Heart left ventricle (tissue), 16 donors: ENCODE results near the gene NOL3. TPM values are rescaled to one million over a fixed set of nuclear protein-coding genes. Genes with fewer than 3 reads are reported as not detected.

Source experiments
- ATAC-seq, 4 donors: fragments of 200-7000 bp; cut with Tn5 transposase; one replicate each; pipeline ENCODE4 v1.9.1; 2020 to 2022; ENCODE audit warnings: moderate library complexity in 4 of 4, mild to moderate bottlenecking in 3 of 4, moderate number of reproducible peaks in 1 of 4
- DNase-seq, 5 donors: peaks; one replicate each; pipeline ENCODE4 v3.0.0-alpha.2; 2020
- H3K27ac ChIP-seq, 12 donors: fragments of 200-600 bp; sonication (generic) in 4 of 12; one replicate each; pipeline versions ENCODE4 v1.5.0 to v1.8.0; 2016 to 2022; ENCODE audit warnings: mild to moderate bottlenecking in 2 of 12
- H3K27me3 ChIP-seq, 9 donors: fragments of 200-600 bp; sonication (generic) in 2 of 9; one replicate each; pipeline versions ENCODE4 v1.5.1 to v1.8.0; 2016 to 2022; ENCODE audit warnings: mild to moderate bottlenecking in 3 of 9
- H3K36me3 ChIP-seq, 9 donors: fragments of 200-600 bp; sonication (generic) in 2 of 9; one replicate each; pipeline versions ENCODE4 v1.5.0 to v1.8.0; 2018 to 2022; ENCODE audit warnings: mild to moderate bottlenecking in 2 of 9
- H3K4me1 ChIP-seq, 12 donors: fragments of 200-600 bp; sonication (generic) in 4 of 12; one replicate each; pipeline versions ENCODE4 v1.5.0 to v1.8.0; 2016 to 2022; ENCODE audit warnings: mild to moderate bottlenecking in 3 of 12
- H3K4me3 ChIP-seq, 12 donors: fragments of 200-600 bp; sonication (generic) in 4 of 12; one replicate each; pipeline versions ENCODE4 v1.5.0 to v1.8.0; 2017 to 2022; ENCODE audit warnings: mild to moderate bottlenecking in 9 of 12, moderate library complexity in 4 of 12
- H3K9me3 ChIP-seq, 12 donors: fragments of 200-600 bp; sonication (generic) in 4 of 12; one replicate each; pipeline versions ENCODE4 v1.5.0 to v1.8.0; 2016 to 2022; ENCODE audit warnings: mild to moderate bottlenecking in 1 of 12
- CTCF ChIP-seq, 12 donors: fragments of 200-600 bp; sonication (generic) in 4 of 12; IDR thresholded peaks; one replicate each; pipeline versions ENCODE4 v1.5.0 to v1.8.0; 2018 to 2022; ENCODE audit warnings: antibody characterized with exemption in 12 of 12, mild to moderate bottlenecking in 5 of 12
- POLR2A ChIP-seq, 2 donors: fragments of 450-650 bp; IDR thresholded peaks; one replicate each; pipeline ENCODE4 v1.6.1; 2017; ENCODE audit warnings: antibody characterized with exemption in 2 of 2, mild to moderate bottlenecking in 2 of 2, moderate library complexity in 2 of 2
- WGBS, 4 donors: extraction: QIAGEN DNeasy Blood & Tissue Kit in 2 of 4; methylation state at CpG; one replicate each; pipeline versions ENCODE4 v1.1.5 to v1.1.7; 2013 to 2018; 5-methylcytosine and 5-hydroxymethylcytosine counted together
- intact Hi-C, 10 donors: fragments of 100-400 bp; cut with DNase I; formaldehyde crosslinking; loops; one replicate each; pipeline versions ENCODE4 v1.11.1 to v1.14.2; 2022
- polyA plus RNA-seq, 2 donors: library from polyadenylated mRNA; stranded (reverse); fragments of 200-250 nt; gene quantifications; one replicate each; pipeline ENCODE4 v1.2.3, GENCODE V29; 2013
- total RNA-seq, 9 donors: library from RNA; depleted of rRNA in 2 of 9; stranded (reverse); fragments of >200 nt in 2 of 9; fragmentation: NEBNext Ultra II Directional in 3 of 9; extraction: Animal tissue kit (Norgen Biotek cat#: 25700) in 3 of 9; gene quantifications; one replicate each; pipeline versions ENCODE4 v1.1.0 to v1.2.4, GENCODE V29; 2016 to 2023
- donor health status: ischemic (EF 13 %, LVEDD 7.1; RV severe dilation, severe dysfunction).
- donor health status: healthy with polysubstance abuse.
- donor health status: DM: no; HTN: yes; CAD: no.
- donor health status: DM: no; HTN: no; CAD: no.
- donor health status: ischemic (EF 25% LVEDD 6.9; RV normal size, moderate dysfunction).
- donor health status: ischemic (EF 25% LVEDD 5.7; RV mildly dilated, moderate dysfunction).
- donor health status: healthy.
- donor health status: DM: yes; HTN: yes; CAD: no.
- donor health status: ischemic (EF 35%, LVEDD 5.7; RV mildly dilated, moderate dysfunction).
- donor health status: nonischemic (EF 11% LVEDD 7.7; RV severe dilation, severe dysfunction).
- donor health status: DM: yes; HTN: yes; CAD: no.
- donor health status: PGD.
- donor health status: ischemic (EF 29% LVEDD 5.4; RV normal size, mild dysfunction).
- donor health status: nonischemic (EF 23%, LVEDD 6.1; RV moderate dilation, normal function).

NOL3 gene
- total and polyA plus RNA-seq, 11 donors, result 64.9 to 121 (median 85.5) TPM

GRCh38 chr16:67163999-67164558 is 6.3 kb upstream of the NOL3 start:
- 2 to 5% (median 4%) methylated on average over 27 to 33 of the region's 34 CpGs for WGBS, 4 donors
- peak in 1 of 5 donors; percentile 69 for DNase-seq
- Histone ChIP-seq H3K27ac (peak overlapping the region; percentile 59 to 86 (median 78)), H3K36me3 (no peaks in the 10 kb centered on the region), H3K4me1 (peaks cover 0 to 68% (median 50%) of the 10 kb centered on the region in 12 donors), H3K9me3 (no peaks in the 10 kb centered on the region), H3K27me3 (peaks cover 0 to 64% (median 7%) of the 10 kb centered on the region in 9 donors), H3K4me3 (peak overlapping the region in 11 of 12 donors; percentile 13 to 63 (median 52))
- no peak for TF ChIP-seq POLR2A (IDR thresholded peaks at IDR 0.05)
- no peak for TF ChIP-seq CTCF (IDR thresholded peaks at IDR 0.05)
- peak in 2 of 4 donors; percentile 2 to 10 for ATAC-seq
- intact Hi-C loops, result no loop called here

DNA sequence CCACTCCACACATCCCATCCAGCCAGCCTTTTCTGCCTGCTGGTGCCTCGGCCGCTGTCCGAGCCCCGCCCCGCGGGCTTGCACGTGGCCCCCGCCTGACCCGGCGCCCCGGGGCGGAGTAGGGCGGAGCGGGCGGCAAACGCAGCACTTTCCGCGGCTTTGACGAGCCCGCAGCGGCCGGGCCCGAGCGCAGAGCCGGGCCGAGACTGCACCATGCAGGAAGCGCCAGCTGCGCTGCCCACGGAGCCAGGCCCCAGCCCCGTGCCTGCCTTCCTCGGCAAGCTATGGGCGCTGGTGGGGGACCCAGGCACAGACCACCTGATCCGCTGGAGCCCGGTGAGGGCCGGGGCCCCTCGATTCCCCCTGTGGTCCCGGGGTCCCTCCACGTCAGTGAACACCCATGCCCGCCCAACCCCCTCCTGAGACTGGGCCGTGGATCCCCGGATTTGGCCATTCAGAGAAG is 5.7 kb upstream of the NOL3 start, which contains the start of gene HSF4:
Gene HSF4, plus strand, starts transcription at position 147 of the 463 bp plus-strand sequence. Its CDS starts 67 bp downstream, at position 214.
- Histone ChIP-seq H3K4me3 (peak within 1 kb of the TSS; percentile 10 to 63 (median 50)), H3K36me3 (no peaks in the 10 kb centered on the region), H3K4me1 (peaks cover 0 to 68% (median 53%) of the 10 kb centered on the region in 12 donors), H3K27me3 (peaks cover 0 to 64% (median 7%) of the 10 kb centered on the region in 9 donors), H3K27ac (peak within 1 kb of the TSS; percentile 60 to 86 (median 78)), H3K9me3 (no peaks in the 10 kb centered on the region)
- ATAC-seq (peak; percentile 16 to 48 (median 39)), DNase-seq (peak; percentile 71 to 84 (median 73))
- TF ChIP-seq POLR2A (IDR thresholded peaks at IDR 0.05) (peak in 1 of 2 donors; percentile 59), CTCF (IDR thresholded peaks at IDR 0.05) (no peak)
- intact Hi-C loops, result no loop called here
- WGBS, 4 donors, result 2 to 3% (median 3%) methylated on average over 19 to 41 of the region's 41 CpGs

DNA sequence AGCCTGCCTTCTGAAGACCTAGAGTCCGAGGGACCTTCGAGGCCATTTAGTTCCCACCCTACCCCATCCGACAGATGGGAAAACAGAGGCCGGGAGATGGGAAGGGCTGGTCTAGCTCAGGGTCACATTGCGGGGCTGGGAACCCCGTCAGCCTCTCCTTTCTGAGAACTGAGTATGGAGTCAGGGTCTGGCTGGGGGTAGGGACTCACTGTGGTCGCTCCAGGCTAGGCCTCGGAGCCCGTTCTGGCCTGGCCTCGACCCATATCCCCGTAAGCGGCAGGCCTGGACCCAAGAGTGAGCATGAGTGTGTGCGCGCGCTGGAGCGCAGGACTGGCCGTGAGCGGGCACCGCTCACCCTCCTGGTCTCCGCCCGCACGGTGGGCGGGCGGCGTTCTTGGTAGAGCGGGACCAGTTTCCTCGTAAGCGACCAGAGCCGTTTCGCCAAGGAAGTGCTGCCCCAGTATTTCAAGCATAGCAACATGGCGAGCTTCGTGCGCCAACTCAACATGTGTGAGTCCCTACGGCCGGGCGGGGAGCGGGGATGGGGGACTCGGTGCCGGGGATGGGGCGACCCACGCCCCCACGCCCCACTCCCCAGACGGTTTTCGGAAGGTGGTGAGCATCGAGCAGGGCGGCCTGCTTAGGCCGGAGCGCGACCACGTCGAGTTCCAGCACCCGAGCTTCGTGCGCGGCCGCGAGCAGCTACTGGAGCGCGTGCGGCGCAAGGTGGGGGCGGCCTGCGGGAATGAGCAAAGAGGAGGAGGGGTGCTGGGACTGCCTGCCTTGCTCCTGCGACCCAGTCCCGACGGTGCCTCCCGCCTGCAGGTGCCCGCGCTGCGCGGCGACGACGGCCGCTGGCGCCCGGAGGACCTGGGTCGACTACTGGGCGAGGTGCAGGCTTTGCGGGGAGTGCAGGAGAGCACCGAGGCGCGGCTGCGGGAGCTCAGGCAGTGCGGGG is 4.9 kb upstream of the NOL3 start:
- H3K4me3 ChIP-seq, result peak overlapping the region in 10 of 12 donors; percentile 13 to 63 (median 52)
- H3K27ac ChIP-seq, result peak overlapping the region in 10 of 12 donors; percentile 47 to 86 (median 74)
- peaks cover 0 to 69% (median 58%) of the 10 kb centered on the region in 12 donors for H3K4me1 ChIP-seq
- no peaks in the 10 kb centered on the region for H3K36me3 ChIP-seq
- TF ChIP-seq CTCF (IDR thresholded peaks at IDR 0.05) (no peak), POLR2A (IDR thresholded peaks at IDR 0.05) (no peak)
- WGBS, 4 donors, result 21 to 41% (median 31%) methylated on average over 55 to 85 of the region's 85 CpGs
- intact Hi-C loops, result no loop called here
- H3K27me3 ChIP-seq, result peaks cover 0 to 64% (median 7%) of the 10 kb centered on the region in 9 donors
- ATAC-seq, result no peak
- no peaks in the 10 kb centered on the region for H3K9me3 ChIP-seq
- peak in 1 of 5 donors; percentile 53 for DNase-seq
